Hematopoietic multipotent progenitor cell treated with erythropoietin and hydrocortisone succinate and interleukin-3 and kit ligand, for 15 days (in vitro differentiated cells): ENCODE results near the gene R3HDM2.

Experiments used
- DNase-seq: peaks from one replicate; pipeline ENCODE4 v3.0.0-alpha.2; 2015; ENCODE audit warnings: low spot score

R3HDM2 gene

DNA sequence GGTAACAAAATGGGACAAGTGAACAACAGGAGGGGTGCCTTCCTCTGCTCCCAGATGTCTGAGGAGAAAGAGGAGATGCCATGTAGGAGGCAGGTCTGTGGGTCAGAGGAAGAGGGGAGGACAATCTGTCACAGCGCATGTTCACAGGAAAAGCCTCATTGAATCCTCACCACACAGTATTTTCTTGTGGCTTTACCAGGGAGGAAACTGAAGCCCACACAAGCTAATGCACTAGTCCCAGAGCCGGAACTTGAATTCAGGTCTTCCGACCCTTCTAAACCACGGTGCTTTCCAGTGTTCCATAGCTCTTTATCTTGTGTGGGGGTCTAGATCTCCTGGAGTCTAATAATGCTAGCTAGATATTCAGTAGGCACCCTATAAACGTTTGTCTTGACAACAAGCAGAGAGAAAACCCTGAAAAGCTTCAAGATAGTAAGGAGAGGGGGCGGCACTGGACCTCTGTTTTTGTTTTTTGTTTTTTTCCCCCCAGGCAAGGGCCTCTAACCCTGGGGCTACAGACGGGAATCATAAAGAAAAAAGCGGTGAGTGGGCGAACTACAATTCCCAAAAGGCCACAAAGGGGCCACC, 201.7 kb downstream of the R3HDM2 start:
- no peak for DNase-seq

GRCh38 chr12:57227315-57228115, 203.3 kb downstream of the R3HDM2 start:
- DNase-seq = no peak

GRCh38 chr12:57226588-57227314, 204.1 kb downstream of the R3HDM2 start:
- no peak for DNase-seq

DNA sequence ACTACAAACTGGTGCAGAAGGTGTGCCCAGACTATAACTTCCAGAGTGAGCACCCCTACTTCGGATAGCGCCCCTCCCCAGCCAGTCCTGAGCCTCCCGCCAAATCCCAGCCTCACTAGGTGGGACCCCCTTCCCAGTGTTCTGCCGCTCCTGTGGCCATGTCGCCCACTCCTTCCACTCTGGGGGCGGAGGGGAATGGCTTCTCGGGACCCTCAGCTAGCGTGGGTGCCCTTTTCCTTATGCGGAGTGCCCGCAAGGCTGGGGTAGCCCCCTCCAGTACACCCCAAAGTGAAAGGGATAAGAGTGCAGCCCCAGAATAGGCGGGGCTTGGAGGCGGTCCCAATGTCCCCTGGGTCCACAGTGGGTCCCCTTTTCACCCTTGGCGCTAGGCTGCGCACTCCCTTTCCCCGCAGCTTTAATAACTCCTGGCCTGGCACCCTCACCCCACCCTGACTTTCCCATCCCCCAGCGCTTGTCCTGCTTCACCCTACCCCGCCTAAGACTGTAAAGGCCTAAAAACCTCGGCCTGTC, 205.1 kb downstream of the R3HDM2 start:
- no peak for DNase-seq

GRCh38 chr12:57224973-57225679, 205.7 kb downstream of the R3HDM2 start:
- DNase-seq = peak; percentile 70

DNA sequence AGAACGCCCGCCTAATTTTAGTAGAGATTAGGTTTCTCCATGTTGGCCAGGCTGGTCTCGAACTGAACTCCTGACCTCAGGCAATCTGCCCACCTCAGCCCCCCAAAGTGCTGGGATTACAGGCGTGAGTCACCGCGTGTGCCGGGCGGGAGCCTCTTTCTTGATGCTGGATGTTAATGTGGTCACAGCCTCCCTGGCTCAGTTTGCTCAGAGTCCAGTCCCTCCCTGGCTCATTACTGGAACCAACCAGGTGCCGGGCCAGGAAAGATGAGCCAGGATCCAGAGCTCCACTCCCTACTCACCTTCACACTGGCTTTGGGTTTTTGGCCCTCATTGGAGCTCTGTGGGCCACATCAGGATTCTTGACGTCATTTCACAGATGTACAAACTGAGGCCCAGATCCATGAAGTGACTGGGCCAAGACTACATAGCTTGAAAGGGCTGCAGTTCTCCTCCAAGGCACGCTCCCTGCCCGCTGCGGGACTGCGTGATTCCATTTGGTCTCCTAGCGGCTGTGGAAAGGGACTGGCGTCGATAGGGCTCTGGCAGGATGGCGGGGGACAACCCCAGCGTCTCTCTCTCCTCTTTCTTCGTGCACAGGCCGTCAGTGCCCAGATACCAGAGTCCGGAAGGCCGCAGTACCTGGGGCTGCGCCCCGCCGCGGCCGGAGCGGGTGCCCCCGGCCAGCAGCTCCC, 206.4 kb downstream of the R3HDM2 start:
- DNase-seq = no peak

DNA sequence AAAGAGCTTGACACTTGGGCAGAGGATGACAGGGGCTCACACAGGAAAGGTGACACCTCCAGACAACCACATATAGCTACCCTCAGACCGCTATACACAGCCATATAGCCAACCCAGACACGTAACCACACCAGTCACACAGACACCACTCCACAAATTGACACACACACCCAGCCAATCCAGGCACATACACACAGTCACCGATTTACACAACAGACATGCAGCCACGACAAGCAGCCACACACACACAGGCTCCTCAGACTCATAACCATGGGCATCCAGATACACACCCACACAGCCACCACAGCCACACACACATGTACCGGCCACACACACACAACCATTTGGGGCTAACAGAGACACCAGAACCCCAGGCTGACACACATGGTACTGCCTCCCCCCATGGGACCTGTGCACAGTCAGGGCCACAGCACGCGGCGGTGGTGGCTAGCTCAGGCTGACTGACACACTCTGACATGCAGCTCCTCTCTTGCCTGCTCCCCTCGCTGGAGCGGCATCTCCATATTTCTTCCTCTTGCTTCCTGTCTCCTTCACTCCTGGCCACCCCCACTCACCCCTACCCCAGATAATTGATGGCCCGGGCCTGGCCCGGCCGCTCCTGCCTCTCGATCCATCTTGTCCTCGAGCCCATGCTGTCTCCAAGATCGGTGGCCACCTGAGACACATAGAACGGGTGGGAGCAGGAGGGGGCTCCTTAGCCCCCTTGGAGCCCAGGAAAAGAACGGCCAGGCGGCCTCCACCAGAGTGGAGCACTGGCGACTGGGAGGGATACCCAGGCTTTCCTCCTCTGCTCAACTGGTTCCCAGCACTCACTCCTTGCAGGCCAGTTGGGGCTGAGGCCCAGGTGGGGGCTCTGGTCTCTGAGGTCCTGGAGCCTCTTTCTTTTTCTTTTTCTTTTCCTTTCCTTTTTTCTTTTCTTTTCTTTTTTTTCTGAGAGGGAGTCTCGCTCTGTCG, 207.4 kb downstream of the R3HDM2 start:
- DNase-seq = no peak

GRCh38 chr12:57222286-57223190, 208.3 kb downstream of the R3HDM2 start:
- DNase-seq = no peak

GRCh38 chr12:57221169-57221917, 209.5 kb downstream of the R3HDM2 start:
- DNase-seq = no peak

DNA sequence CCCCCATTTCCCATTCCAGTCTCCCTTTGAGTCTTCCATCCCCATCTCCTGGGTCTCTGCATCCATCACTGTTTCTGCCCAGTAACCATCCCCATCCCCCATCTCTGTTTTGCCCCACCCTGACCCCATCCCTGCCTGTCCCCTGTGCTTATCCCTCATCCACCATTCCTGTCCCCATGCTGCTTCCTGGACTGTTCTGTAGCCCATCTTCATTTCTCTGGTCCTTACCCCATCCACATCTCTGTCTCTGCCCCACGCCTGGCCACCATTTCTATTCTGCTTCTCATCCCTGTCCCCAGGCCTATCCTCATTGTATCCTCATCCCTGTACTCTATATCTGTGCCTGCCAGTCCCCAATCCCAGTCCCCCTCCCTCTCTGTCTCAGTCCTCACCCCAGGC, 210.1 kb downstream of the R3HDM2 start:
- DNase-seq = no peak

GRCh38 chr12:57219993-57220754, 210.7 kb downstream of the R3HDM2 start:
- no peak for DNase-seq

GRCh38 chr12:57219205-57219992, 211.4 kb downstream of the R3HDM2 start:
- no peak for DNase-seq

DNA sequence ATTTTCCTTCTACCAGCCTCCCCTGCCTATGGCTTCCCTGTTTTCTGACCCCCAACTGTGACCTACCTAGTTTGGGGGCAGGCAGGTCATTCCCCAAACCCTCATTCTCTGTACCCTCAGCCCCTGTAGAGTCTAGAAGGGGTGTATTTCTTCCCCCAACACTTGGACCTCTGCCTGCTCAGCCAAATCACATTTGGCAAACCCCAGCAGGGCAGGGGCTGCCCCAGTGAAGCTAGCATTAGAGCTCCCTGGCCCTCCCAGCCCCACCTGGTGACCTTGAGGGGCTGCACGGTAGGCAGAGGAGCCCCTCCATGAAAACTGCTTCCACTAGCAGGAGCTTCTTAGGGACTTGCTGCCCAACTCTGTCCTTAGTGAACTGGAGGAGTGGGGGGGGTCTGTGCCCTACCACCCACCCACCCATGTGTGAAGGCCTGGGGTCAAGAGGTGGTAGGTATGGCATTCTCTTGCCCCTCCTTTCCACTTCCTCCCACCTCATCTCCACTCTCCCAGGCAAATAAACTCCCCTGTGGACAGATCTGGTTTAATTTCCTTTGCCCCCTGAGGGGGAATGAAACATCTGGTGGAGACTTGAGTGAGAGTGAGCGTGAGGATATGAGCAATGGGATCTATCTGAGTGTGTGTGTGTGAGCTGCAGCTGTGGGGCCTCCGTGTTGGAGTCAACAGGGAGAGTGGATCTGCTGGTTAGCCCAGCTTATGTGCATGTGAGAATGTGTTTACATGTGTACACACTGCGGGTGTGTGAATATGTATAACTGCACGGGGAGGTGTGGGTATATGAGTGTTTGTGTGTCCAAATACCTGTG, 212.6 kb downstream of the R3HDM2 start:
- DNase-seq = no peak

GRCh38 chr12:57216921-57217879, 213.6 kb downstream of the R3HDM2 start:
- no peak for DNase-seq
